KMS-11 (cell line): ENCODE data around the gene YEATS2.

Source experiments
- H2AFZ ChIP-seq: fragments of 200-600 bp; sonication (generic); 2 replicates; pipeline ENCODE4 v1.6.1; 2016; ENCODE audit warnings: antibody characterized with exemption, mixed run types, low read depth
- H3K27ac ChIP-seq: fragments of 200-600 bp; sonication (generic); 2 replicates; pipeline ENCODE4 v1.6.1; 2016; ENCODE audit warnings: mild to moderate bottlenecking, mixed run types
- H3K27me3 ChIP-seq: fragments of 200-600 bp; sonication (generic); 2 replicates; pipeline ENCODE4 v1.6.1; 2017; ENCODE audit warnings: mild to moderate bottlenecking, low read depth, mixed run types, moderate library complexity; ENCODE audit not compliant: insufficient read depth
- H3K36me3 ChIP-seq: fragments of 200-600 bp; sonication (generic); 2 replicates; pipeline ENCODE4 v1.6.1; 2017; ENCODE audit warnings: mild to moderate bottlenecking, mixed run types; ENCODE audit not compliant: insufficient read depth
- H3K4me1 ChIP-seq: fragments of 200-600 bp; sonication (generic); 2 replicates; pipeline ENCODE4 v1.6.1; 2016; ENCODE audit warnings: mild to moderate bottlenecking, low read depth, mixed run types; ENCODE audit not compliant: poor library complexity, severe bottlenecking
- H3K4me2 ChIP-seq: fragments of 200-600 bp; sonication (generic); 2 replicates; pipeline ENCODE4 v1.7.0; 2016; ENCODE audit warnings: mild to moderate bottlenecking, mixed run types
- H3K4me3 ChIP-seq: fragments of 200-600 bp; sonication (generic); IDR thresholded peaks from 2 replicates; pipeline ENCODE4 v1.6.1; 2017; ENCODE audit warnings: low read depth, low read length, mixed read lengths; ENCODE audit not compliant: insufficient read depth
- H3K79me2 ChIP-seq: fragments of 200-600 bp; sonication (generic); 2 replicates; pipeline ENCODE4 v1.6.1; 2016; ENCODE audit warnings: low read depth, mixed run types; ENCODE audit not compliant: insufficient read depth
- H3K9ac ChIP-seq: fragments of 200-600 bp; sonication (generic); 2 replicates; pipeline ENCODE4 v1.6.1; 2016; ENCODE audit warnings: mild to moderate bottlenecking, mixed run types
- H4K20me1 ChIP-seq: fragments of 200-600 bp; sonication (generic); 2 replicates; pipeline ENCODE4 v1.6.1; 2016; ENCODE audit warnings: mild to moderate bottlenecking, mixed run types; ENCODE audit not compliant: insufficient read depth
- TF ChIP-seq, protein P1 (sequence below): fragments of 200-600 bp; sonication (generic); conservative IDR thresholded peaks from 2 replicates; pipeline ENCODE4 v1.6.1; 2017; ENCODE audit warnings: low read depth, mild to moderate bottlenecking, antibody characterized with exemption, low read length, moderate library complexity, mixed read lengths

Gene YEATS2

GRCh38 chr3:183833516-183833915, 135.9 kb downstream of the YEATS2 start:
- Histone ChIP-seq H3K27me3 (no peaks in the 10 kb centered on the region), H3K4me3 (no peak overlapping the region), H3K36me3 (no peaks in the 10 kb centered on the region), H3K27ac (no peak overlapping the region), H3K4me2 (no peak overlapping the region), H3K9ac (no peak overlapping the region), H2AFZ (no peak overlapping the region), H3K4me1 (no peaks in the 10 kb centered on the region), H4K20me1 (no peaks in the 10 kb centered on the region), H3K79me2 (no peaks in the 10 kb centered on the region)
- TF ChIP-seq, protein P1, sequence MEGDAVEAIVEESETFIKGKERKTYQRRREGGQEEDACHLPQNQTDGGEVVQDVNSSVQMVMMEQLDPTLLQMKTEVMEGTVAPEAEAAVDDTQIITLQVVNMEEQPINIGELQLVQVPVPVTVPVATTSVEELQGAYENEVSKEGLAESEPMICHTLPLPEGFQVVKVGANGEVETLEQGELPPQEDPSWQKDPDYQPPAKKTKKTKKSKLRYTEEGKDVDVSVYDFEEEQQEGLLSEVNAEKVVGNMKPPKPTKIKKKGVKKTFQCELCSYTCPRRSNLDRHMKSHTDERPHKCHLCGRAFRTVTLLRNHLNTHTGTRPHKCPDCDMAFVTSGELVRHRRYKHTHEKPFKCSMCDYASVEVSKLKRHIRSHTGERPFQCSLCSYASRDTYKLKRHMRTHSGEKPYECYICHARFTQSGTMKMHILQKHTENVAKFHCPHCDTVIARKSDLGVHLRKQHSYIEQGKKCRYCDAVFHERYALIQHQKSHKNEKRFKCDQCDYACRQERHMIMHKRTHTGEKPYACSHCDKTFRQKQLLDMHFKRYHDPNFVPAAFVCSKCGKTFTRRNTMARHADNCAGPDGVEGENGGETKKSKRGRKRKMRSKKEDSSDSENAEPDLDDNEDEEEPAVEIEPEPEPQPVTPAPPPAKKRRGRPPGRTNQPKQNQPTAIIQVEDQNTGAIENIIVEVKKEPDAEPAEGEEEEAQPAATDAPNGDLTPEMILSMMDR: no peak

GRCh38 chr3:183837390-183837789, 139.8 kb downstream of the YEATS2 start:
- H3K4me3 ChIP-seq: no peak overlapping the region
- H2AFZ ChIP-seq: no peak overlapping the region
- no peak overlapping the region for H3K27ac ChIP-seq
- no peaks in the 10 kb centered on the region for H3K4me1 ChIP-seq
- no peaks in the 10 kb centered on the region for H4K20me1 ChIP-seq
- peaks cover 6% of the 10 kb centered on the region; the same call in 1 of the 2 replicates for H3K36me3 ChIP-seq
- no peak overlapping the region for H3K4me2 ChIP-seq
- H3K27me3 ChIP-seq: no peaks in the 10 kb centered on the region
- no peaks in the 10 kb centered on the region for H3K79me2 ChIP-seq
- TF ChIP-seq, protein P1: no peak
- H3K9ac ChIP-seq: no peak overlapping the region

- H3K27ac ChIP-seq: no peak overlapping the region
- H4K20me1 ChIP-seq: no peaks in the 10 kb centered on the region
- H3K4me2 ChIP-seq: no peak overlapping the region
- H3K4me1 ChIP-seq: no peaks in the 10 kb centered on the region
- TF ChIP-seq, protein P1: no peak
- no peaks in the 10 kb centered on the region for H3K79me2 ChIP-seq
- H3K4me3 ChIP-seq: no peak overlapping the region
- H3K27me3 ChIP-seq: no peaks in the 10 kb centered on the region
- H3K9ac ChIP-seq: no peak overlapping the region
- peaks cover 6% of the 10 kb centered on the region; the same call in 1 of the 2 replicates for H3K36me3 ChIP-seq
- no peak overlapping the region for H2AFZ ChIP-seq
Observed at GRCh38 chr3:183837894-183838293, 140.3 kb downstream of the YEATS2 start.

DNA sequence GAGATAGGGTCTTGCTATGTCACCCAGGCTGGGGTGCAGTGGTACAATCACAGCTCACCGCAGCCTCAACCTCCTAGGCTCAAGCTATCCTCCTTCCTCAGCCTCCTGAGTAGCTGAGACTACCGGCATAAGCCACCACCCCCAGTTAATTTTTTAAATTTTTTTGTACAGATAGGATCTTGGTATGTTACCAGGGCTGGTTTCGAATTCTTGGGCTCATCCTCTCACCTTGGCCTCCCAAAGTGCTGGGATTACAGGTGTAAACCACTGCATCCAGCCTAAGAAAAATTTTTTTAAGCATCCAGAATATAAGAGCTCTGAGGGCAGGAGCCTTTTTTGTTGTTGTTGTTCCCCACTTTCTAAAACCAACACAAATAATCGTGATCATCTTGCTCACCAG, 142.2 kb downstream of the YEATS2 start:
- H3K4me1 ChIP-seq: no peaks in the 10 kb centered on the region
- TF ChIP-seq, protein P1: no peak
- peaks cover 6% of the 10 kb centered on the region; the same call in 1 of the 2 replicates for H3K36me3 ChIP-seq
- no peak overlapping the region for H3K27ac ChIP-seq
- H3K4me2 ChIP-seq: no peak overlapping the region
- H3K79me2 ChIP-seq: no peaks in the 10 kb centered on the region
- H2AFZ ChIP-seq: no peak overlapping the region
- H3K9ac ChIP-seq: no peak overlapping the region
- no peak overlapping the region for H3K4me3 ChIP-seq
- H3K27me3 ChIP-seq: no peaks in the 10 kb centered on the region
- no peaks in the 10 kb centered on the region for H4K20me1 ChIP-seq
